22Rv1 (cell line): Measurements from ENCODE around the gene PAN2.

Experiments
- H3K27ac ChIP-seq: fragments of 450-650 bp; 2 replicates; pipeline ENCODE4 v1.5.1; 2017
- ZFX ChIP-seq: fragments of 450-650 bp; IDR thresholded peaks from 2 replicates; pipeline ENCODE4 v1.6.1; 2017; ENCODE audit warnings: antibody characterized with exemption, borderline replicate concordance
- TF ChIP-seq, protein P1 (sequence below): fragments of 450-650 bp; IDR thresholded peaks from 2 replicates; pipeline ENCODE4 v1.5.1; 2017; ENCODE audit warnings: mild to moderate bottlenecking

PAN2 gene

DNA sequence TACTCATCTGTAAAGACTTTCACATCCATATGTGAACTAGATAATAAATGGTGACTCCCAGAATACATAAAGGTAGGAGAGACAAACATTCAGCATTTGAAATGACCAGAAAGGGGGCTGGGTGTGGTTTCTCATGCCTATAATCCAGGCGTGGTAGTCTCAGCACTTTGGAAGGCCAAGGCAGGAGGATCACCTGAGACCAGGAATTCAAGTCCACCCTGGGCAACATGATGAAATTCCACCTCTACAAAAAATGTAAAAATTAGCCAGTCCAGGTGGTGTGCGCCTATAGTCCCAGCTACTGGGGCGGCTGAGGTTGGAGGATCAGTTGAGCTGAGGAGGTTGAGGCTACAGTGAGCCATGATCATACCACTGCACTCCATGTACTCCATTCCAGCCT lies 29.5 kb downstream of the PAN2 start:
- no peak for TF ChIP-seq ZFX
- TF ChIP-seq, protein P1, sequence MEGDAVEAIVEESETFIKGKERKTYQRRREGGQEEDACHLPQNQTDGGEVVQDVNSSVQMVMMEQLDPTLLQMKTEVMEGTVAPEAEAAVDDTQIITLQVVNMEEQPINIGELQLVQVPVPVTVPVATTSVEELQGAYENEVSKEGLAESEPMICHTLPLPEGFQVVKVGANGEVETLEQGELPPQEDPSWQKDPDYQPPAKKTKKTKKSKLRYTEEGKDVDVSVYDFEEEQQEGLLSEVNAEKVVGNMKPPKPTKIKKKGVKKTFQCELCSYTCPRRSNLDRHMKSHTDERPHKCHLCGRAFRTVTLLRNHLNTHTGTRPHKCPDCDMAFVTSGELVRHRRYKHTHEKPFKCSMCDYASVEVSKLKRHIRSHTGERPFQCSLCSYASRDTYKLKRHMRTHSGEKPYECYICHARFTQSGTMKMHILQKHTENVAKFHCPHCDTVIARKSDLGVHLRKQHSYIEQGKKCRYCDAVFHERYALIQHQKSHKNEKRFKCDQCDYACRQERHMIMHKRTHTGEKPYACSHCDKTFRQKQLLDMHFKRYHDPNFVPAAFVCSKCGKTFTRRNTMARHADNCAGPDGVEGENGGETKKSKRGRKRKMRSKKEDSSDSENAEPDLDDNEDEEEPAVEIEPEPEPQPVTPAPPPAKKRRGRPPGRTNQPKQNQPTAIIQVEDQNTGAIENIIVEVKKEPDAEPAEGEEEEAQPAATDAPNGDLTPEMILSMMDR = no peak
- H3K27ac ChIP-seq = peak overlapping the region; percentile 17; the same call in 1 of the 2 replicates

DNA sequence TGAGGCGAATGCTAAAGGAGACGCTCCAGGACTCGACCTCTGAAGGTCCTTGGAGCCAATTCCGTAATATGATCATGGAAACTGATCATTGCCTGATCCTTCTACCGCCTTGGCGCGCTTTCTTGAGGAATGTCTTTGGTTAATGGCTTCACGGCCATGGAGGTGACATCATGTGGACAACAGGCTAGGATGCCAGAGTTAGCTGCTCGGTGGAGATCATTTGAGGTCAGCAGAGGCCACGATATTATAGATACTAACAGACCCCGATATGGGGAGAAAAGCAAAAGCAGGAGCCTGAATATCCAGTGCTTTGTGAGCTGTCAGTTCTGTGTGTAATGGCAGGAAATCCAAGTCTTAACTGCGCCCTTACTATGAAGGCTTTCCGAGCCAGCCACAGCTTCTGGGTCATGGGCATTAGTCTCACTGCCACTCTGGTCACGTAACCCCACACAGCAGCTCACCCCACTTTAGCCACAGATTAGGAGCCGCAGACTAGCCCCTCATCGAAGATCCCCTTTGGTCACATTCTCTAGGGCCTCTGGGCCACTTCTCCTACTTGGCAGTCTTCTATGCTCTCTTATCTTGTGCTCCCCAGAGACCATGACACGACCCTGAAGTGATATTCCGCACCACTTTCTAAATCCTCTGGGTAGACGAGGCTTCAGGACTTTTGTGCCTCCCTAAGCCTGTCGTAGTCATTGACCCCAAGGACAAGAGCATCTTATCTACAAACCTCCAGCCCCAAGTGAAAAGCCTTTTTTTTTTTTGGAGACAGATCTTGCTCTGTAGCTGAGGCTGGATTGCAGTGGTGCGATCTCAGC lies 32.9 kb downstream of the PAN2 start:
- TF ChIP-seq ZFX = no peak
- TF ChIP-seq, protein P1 = no peak
- H3K27ac ChIP-seq = peak overlapping the region; percentile 98

DNA sequence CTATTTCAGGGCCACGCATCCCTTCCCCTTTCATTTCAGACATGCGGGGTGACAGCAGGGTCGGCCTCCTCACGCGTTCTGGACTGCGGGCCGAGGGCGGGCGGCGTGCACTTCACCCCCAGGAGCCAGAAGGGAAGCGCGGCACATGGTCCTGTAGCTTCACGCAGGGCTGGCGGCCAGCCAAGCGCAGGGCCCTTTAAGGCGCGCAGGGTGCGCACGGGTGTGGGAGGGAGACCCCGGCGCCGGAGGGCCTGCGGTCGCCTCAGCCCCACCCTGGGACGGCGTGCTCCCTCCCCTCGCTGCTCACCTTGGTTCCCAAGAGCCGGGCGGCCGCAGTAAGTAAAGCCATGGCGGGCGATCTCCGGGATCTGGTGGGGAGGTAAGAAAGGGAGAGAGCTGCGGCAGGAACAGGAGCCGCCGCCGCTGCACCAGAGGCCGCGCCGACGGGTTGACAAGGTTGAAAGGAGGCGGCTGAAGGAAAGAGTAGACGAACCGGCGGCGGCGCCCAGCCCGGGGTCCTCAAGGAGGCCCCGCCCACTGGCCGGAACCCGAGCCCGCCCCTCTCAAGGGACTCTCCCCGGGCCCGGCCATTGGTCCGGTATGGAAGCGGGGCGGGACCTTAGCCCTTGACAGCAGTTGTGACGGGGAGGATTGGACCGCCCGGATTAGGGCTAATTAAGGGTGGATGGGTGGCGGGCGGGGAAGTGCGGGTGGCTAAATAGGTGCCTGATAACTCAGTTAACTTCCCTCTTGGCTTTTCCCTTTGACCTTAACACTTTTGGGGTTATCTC lies 33.8 kb downstream of the PAN2 start, which contains the start of gene CS:
TSS of gene CS (minus strand) at position 478 of the 791 bp plus-strand sequence. CDS start at position 349, 129 bp downstream.
- no peak for TF ChIP-seq ZFX
- TF ChIP-seq, protein P1 = no peak
- peak within 1 kb of the TSS; percentile 98 for H3K27ac ChIP-seq

DNA sequence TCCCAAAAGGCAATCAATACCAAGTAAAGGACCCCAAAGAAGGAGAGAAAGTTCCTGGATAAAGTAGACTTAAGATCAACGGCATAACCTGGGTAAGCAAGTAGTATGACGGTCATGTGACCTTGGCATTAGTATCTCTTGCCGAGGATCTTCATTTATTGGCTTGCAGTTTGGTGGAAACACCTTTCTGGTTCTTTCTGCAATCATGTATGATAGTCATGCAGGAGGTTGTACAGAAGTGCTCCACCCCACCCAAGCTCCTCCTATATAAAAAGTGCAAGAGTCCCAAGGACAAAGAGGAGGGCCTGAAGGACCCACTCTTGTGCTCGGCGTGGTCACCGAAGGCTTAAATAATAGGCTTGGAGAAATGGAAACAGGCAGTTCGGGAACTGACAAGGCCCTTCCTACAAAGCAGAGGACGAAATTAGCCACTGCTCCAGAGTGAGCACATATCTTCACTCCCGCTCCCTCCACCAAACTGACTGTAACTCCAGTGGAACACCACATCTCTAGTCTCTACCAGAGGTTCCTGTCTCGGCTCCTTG lies 34.4 kb downstream of the PAN2 start:
- TF ChIP-seq ZFX = no peak
- TF ChIP-seq, protein P1 = no peak
- peak overlapping the region; percentile 98 for H3K27ac ChIP-seq

DNA sequence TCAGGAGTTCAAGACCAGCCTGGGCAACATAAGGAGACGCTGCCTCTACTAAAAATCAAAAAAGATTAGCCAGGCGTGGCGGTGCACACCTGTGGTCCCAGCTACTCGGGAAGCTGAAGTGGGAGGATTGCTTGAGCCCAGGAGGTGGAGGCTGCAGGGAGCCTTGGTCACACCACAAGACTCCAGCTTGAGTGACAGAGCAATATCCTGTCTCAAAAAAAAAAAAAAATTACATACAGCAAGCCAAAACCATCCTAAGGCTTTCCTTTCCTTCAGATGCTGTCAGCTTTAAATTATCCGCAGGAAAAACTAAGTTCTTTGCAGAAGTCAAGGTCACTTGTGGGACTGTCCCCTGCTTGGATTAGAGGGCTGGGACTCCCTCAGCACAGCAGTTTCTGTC lies 35.0 kb downstream of the PAN2 start:
- peak overlapping the region; percentile 98 for H3K27ac ChIP-seq
- TF ChIP-seq, protein P1 = no peak
- TF ChIP-seq ZFX = no peak

DNA sequence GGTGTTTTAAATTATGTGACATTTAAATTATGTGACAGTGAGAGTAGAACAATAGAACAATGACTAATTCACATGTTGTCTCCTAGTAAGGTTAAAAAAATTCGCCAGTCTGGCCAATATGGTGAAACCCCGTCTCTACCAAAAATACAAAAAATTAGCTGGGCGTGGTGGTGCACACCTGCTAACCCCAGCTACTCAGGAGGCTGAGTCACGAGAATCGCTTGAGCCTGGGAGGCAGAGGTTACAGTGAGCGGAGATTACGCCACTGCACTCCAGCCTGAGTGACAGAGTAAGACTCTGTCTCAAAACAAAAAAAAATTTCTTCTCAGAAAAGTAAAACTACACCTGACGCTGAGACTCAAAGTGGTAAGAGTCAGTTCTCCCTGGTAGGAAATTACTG lies 36.4 kb downstream of the PAN2 start:
- no peak overlapping the region for H3K27ac ChIP-seq
- TF ChIP-seq, protein P1 = no peak
- TF ChIP-seq ZFX = no peak
